HCEC 1CT (cell line): Measurements from ENCODE around the gene NLRP1.

Experiments
- DNase-seq: peaks from one replicate; pipeline ENCODE4 v3.0.0-alpha.2; 2017

The NLRP1 gene

DNA sequence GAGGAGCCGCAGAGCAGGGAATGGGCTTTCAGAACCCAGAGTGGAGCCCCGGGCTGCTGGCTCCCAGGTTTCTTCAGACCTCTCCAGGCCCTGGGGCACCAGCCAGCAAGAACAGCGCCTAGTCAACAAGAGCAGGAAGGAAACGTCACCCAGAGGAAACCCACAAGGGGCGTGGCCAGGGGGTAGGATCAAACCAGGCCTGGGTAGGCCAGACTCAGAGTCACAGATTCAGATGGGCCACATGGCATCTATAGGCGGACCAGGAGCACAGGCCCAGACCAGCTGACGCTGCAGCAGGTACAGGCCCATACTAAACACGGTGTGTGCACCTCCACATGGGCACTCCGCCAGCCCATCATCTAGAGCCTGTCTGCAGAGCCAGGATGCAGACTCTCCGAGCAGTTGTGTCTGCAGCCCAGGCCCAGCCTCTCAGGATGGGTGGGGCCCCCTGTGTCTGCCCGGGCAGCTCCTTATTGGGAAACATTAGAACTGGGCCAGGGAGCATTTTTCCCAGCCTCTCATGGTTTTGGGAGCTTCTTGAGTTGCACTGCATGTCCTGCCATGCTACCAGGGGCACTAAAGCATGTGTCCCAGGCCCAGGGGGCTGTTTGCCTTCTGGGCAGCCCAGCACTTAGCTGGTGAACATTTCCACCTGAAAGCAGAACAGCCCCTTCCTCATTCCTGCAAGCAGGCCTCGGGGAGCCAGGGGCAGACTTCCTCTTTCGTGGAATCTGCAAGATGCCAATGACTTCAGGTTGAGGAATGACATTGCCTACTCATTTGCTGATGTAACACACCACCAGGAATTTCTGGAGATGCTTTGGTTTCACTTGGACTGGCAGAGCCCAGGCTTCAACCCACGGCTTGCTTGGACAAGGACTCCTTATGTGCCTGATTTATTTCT lies at the start of gene NLRP1:
NLRP1 (minus strand) TSS at position 127 of the 904 bp plus-strand sequence. CDS start 552 bp downstream, outside the sequence.
- DNase-seq: peak; percentile 95

DNA sequence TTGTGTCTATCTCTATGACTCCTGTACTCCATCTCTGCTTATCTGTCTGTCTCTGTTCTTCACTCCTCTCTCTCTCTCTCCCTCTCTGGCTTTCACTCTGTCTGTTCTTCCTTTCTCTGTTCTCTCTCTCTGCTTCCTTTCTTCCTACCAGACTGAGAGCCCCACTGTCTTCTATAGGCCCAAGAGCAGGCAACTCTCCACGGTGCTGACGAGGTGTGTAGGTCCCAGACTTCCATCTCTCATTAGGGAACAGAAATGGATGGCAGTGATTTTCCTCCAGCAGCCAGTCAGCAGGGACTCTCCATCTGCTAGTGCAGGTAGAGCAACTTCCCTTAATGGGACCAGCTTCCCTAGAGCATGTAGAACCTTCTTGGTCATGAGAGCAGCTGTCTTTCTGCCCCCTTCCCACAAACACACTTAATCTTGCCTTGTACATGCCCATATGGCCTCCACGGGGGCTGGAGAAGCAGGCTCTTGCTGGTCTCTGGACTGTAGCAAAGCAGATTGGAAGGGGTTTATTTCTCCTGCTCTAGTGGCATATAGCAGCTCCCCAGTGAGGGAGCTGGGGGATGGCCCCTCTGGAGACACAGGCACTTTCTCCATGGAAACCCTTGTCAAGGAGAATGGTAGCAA lies 47.8 kb upstream of the NLRP1 start:
- no peak for DNase-seq

DNA sequence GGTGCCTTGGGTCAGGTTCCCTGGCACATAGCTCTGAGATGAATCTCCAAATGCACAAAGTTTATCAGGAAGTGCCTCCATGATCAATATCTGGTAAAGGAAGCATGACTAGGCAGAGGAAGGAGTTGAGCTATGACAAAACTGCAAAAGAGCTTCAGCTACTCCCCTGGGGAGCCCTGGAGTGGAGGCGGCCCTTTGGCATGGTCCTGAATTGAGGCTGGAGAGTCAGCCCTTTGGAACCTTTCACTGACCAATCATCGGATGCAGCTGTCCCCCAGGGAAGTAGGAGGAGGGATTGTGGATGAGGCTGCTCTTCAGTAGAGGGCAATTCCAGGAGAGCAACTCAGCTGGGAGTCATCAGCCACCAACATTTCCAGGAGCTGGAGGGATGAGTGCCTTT lies 46.1 kb upstream of the NLRP1 start:
- DNase-seq: no peak

DNA sequence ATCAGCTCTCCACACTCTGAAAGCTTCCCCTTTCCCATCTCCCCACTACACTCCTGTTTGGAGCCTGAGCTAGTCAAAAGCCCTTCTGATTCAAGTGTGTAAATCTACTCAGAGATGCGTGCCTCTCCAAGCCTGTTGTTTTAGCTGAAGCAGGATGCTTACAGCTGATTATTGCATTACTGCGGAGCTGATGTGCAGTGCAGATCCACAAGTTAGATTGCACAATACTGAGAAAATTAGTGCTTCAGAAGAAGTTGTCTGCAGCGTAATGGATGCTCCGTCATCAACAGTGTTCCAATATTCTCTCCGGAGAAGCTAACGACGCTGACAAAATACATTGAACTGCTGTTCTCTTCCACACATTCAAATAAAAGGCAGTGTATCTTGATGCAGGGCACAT lies 44.8 kb upstream of the NLRP1 start:
- no peak for DNase-seq

DNA sequence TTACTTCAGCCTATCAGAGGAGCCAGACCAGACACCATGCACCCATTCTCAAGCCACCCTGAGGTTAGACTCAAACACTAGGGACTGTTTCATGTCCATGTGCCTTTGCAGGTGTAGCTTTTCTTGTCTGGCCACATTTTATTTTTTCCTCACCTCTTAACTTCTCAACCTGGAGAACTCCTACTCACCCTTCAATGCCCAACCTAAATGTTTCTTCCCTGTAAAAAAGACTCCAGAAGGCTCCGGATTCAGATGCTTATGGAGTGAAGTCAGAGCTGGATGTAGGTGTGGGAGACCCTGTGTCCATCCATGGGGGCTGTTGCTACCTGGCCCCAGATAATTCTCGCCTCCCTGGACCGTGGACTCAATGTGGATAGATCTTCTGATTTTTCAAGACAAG lies 44.0 kb upstream of the NLRP1 start:
- no peak for DNase-seq

DNA sequence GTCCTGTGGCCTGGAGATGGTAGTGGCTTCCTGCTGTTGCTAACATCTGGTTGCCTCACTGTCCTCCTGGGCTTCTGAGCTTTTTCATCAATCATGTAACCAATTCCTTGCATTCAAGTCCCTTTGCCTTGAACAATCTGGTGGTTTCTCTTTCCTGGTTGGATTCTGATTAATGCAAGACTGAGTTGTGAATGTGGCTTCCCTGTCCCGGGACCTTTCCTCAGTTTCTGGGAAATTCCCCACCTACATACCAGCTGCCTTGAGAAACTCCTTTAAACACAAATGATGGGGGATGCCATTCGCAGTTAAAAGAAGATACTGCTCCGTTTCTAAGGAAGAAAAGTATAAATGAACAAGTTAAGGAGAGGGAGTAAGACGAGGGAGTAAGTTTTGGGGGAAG lies 39.9 kb upstream of the NLRP1 start:
- no peak for DNase-seq

DNA sequence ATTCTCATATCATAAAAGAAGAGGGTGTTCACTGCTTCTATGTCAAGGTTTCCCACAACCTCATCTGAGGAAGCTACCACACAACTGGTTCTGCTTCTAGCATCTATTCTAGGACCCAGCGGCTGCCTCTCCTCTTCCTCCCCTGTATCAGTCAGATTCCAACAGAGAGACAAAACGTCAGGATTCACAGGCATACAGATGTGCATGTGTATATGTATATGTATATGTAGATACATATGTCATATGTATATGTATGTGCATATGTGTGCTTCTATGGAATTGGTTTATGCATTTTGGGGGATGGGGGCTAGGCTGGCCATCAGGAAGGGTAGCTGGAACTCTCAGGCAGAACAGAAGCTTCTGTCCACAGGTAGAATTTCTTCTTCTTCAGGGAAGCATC lies 37.4 kb upstream of the NLRP1 start:
- no peak for DNase-seq

DNA sequence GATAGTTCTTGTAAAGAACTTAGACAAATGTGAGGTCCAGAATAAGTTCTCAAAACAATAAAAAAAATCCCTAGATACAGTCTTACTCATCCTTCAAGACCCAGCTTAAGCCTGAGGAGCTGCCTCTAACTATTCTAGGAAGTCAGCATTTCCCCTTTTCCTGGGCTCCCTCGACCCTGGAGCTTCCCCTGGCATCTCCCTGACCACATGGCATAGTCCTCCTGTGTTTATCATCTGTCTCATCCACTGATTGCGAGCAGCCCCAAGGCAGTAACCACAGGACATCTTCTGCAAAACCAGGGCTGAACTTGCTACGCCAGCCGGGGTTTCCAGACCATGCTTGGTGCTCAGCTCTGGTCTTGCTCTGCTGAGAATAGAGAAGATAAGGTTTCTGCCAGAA lies 36.7 kb upstream of the NLRP1 start:
- DNase-seq: no peak

DNA sequence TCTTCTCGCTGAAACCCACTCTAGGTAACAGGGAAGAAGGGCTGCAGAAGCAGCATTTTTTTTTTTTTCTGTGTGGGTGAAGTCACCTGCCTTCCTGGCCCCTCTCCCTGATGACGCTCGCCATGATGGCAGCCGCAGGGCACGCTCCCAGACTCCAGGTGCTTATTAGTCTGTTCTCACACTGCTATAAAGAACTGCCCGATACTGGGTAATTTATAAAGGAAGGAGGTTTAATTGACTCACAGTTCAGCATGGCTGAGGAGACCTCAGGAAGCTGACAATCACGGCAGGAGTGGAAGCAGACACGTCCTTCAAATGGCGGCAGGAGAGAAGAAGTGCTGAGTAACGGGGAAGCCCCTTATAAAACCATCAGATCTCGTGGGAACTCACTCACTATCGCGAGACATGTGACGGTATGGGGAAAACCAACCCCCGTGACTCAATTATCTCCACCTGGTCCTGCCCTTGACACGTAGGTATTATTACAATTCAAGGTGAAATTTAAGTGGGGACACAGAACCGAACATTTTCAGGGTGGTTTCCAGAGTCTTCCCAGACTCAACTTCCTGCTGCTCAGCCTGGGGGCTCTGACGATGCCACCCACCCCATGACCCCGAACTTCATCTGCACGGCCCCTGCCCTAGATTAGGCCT lies 34.9 kb upstream of the NLRP1 start:
- DNase-seq: no peak

DNA sequence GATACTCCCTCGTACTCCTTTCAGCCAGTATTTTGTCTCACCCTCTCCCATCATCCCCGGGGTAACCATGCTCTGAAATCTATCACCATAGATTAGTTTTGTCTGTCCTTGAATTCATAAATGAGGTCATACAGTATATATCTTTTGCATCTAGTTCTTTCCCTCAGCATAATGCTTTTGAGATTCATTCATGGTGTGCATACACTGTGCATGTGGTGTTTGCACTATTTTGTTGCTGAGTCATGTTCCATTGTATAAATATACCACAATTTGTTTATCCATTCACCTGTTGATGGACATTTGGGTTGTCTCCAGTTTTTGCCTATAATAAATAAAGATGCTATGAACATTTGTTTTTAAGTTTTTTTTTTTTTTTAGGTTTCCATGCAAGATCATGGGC lies 34.2 kb upstream of the NLRP1 start:
- no peak for DNase-seq

DNA sequence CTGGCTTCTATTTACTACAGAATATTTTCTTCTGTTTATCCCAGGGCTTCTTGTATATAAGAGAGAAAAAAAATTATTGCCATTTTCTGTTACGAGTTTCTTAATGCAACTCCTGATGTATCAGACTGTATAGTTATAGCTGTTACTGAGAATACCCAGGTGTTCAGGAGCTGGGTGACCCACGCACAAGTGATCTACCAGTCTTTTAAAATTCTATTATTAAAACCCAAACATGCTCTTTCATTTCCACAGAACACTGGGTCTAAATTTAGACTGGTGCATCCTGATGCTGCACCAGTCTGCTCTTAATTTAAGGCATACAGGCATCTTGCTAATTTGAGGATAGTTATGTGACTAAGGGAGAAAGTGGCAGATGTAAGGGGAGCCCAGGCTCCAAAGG lies 31.2 kb upstream of the NLRP1 start:
- no peak for DNase-seq

DNA sequence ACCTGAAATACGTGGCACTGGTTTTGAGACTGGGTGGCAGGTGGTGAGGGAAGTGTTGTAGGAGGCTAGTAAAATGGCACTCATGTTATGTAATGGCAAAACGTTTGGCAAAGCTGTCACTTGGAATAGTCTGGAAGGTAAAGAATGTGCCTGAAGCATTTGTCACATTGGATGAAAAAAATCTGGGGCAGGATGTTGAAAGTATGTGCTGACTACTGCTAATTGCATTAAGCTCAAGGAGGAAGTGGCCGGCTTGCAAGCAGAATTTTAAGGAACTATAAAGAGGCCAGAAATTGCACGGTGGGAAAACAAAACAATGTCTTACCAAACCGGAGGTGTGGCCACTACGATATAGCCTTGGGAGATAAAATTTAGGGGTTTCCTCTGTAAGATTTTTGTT lies 26.6 kb upstream of the NLRP1 start:
- DNase-seq: no peak

DNA sequence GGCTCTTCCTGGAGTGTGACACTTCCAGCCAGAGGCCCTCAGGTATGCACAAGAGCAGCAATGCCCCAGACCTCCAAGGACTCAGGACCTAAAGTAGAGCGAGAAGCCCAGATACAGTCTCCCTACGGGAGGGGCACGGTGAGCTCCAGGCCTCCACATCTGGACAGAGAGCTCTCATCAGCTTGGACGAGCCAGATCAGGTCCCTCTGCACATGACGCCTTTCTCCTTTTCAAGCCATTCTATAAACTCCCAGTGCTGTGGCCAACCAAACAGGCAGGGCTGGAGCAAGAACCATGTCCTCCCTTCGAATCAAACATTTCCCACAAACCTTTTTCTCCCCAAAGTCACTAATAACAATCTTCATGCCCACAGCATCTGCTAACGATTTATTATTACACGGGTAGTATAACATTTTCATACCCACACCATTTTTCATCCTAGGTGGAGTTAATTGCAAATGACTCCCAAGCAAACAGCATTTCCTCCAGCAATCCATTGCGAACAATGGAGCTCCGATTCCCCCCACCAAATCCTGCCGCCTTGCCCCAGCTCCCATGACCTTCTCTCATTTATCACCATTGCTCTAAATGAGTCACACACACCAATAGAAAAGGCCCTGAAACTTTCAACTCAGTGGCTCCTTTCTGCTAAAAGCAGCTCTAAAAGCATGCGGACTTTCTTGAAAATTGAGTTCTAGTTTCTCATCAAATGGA lies 24.2 kb upstream of the NLRP1 start:
- no peak for DNase-seq

DNA sequence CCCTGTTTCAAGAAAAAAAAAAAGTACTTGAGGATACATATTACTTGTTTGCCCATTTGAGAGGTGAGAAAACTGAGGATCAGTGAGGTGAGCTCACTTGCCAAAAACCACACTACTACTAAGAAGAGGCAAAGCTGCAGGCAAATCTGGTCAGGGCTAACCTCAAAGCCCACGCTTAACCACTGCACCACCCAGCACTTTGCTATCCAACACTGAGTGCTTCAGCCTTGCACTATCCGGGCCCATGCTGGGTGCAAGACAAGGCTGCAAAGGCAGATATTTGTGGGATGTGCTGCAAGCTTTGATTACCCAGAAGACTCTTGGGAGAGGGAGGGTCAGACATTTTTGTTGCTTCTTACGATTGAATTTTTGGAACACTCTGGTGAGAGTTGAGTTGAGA lies 23.6 kb upstream of the NLRP1 start:
- DNase-seq: no peak

DNA sequence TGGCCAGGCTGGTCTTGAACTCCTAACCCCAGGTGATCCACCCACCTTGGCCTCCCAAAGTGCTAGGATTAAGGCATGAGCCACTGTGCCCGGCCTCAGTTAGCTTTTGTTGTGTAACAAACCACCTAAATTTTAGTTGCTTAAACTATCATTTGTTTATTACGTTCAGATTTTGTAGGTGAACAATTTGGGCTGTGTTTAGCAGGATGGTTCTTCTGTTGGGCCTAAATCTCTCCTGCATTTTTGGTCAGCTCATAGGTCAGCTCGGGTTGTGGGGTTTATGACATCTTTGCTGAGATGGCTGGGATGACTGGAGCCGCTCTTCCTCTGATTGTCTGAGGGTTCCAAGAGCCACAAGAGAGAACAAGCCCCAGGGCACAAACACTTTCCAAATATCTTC lies 21.1 kb upstream of the NLRP1 start:
- no peak for DNase-seq

DNA sequence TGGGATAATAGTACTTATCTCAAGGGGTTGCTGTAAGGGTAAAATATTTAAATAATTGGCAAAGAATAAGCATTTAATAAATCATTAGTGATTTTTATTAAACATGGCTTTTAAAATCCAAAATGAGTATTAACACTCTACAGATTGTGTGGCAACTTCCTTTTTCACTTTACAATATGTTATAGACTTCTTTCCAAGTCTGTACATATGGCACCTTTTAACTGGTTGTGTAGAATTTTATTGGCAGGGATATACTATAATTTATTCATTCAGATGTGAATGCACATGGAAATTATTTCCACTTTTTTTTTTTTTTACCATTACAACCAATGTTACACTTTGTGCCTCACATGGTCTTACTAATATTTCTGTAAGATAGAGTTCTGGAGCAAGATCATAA lies 15.7 kb upstream of the NLRP1 start:
- DNase-seq: no peak

DNA sequence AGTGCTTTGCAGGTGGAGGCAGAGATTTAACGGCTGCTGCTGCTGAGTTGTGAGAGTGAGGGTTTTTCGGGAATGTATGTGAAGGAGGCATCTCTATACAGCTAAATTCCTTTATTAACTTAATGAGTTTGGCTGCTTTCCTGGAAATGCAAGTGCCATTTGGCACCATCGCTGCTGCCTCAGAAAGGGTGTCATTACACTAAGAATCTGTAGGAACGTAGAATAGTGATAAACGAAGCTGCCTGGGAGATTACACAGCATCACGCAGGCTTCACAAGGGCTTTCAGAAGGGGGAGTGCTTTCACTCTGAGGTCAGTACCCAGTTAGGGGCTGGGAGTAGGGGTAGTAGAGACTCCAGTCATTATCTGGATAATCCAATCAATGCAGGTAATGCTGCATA lies 14.1 kb upstream of the NLRP1 start:
- DNase-seq: no peak

DNA sequence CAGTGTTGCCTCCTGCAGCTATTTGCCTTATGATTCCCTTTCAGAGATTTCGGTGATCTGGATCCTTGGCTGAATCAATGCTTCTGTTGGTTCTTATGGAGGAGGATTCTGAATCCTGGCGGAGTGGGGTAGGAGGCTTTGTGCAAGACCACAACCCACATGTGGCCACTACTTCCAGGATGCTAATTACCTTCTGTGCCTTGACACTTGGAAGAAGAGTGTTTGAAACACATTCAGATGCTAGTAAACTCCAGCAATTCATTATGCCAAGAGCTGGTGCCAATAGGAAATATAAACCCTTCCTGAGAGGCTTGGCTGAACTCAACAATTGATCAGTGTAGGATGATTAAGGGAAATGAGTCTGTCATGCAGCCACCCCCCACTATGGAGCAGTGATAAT lies 12.1 kb upstream of the NLRP1 start:
- no peak for DNase-seq

DNA sequence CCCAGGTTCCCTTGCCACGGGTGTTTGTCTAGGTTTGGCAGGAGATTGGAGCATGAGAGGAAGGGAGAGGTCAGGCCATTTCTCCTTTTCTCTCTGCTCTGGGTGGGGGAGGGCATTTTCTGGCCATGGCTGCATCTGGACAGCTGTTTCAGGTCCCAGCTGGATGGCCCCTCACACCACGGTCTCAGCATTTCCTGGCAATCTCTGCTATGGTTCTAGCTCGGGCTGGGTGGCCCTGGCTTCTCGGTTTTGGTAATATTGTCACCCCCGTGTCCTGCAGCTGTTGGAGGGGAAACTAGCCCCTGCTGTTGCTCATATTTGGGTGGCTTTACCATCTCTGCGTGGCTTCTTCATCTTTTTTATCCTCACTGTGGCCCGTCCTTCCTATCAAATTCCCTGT lies 11.5 kb upstream of the NLRP1 start:
- DNase-seq: no peak

DNA sequence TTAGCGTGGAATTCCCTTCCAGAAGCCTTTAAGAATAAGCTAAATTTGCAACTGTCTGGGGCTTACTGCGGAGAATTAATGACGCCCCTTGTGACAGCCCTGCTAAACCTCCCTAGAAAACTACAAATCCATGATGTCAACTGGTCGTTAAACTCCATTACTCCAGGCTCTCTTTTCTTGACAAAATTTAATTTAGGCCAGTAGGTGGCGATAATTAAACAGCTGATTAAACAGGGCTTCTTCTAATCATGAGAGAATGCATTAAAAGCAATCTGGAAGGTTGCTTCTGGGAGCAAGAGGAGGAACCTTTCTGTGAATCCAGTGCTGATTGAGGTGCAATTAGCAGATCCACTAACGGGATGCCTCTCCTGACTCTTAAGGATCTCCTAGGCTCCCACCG lies 8.1 kb upstream of the NLRP1 start:
- DNase-seq: peak; percentile 44

DNA sequence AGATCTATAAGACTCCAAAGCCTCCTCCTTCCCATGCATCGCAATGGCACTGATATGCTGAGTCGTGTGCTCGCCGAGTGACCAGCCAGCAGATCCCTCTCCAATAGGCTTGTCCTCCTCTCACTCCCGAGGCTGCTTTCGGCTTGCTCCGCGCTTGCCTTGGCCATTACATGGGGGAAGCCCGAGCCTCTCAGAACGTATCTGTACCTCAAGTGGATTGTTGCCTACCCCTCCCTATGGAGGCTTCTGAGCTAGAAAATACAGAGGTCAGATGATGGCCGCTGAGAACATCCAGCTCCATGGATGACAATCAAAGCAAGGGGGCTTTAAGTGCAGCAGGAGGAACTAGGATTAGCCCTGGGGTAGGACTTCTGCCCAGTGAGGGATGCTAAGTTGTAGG lies 7.7 kb upstream of the NLRP1 start:
- DNase-seq: no peak

DNA sequence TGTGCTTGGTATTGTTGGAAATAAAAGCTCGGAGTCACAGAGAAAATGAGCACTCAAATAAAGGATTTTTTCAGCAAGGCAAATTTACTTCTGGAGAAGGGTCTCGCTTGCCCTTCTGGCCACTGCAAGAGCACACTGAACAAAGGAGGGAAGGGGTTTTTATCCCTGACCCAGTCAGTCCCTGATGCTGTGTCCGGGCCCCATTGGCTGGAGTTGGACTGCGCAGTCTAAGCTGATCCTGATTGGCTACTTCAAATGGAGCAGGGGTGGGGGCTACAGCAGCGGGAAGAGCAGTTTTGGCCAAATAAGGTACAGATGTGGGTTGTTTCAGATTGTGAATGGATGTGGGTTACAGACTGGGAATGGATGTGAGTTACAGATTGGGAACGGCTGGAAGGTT lies 4.3 kb upstream of the NLRP1 start:
- DNase-seq: no peak

DNA sequence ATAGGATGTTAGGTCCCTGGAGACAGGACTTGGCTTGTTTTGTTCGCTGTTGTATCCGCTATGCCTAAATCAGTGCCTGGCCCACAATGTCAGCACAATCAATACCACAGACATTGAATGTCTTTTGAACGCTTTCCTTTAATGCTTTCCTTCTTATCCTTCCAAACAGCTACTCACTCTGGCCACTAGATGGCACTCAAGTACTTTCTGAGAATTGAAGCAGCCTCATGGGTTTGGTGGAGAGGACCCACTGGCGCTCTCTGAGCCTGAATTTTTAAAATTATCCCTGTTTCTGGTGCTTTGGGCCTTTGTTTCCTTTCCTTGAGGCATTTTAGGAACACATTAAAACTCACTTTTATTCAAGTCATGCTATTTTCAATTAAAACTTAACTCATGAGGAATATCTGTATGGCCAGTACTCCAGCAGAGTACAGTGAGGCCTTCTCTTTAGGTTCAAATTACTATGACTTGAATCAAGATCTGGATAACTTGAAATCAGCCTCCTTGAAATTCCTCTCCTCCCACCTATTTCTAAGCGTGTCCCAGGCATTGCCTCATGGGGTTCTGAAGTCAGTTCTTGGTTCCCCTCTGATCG lies 3.2 kb upstream of the NLRP1 start:
- peak; percentile 68 for DNase-seq
